Measurements from ENCODE around the gene GCLC.

Gene GCLC

GRCh38 chr6:53544470-53545308 is at the start of gene GCLC:
Gene GCLC, minus strand, starts transcription at chr6:53545101. Its CDS starts 456 bp downstream, at chr6:53544645.
- TF ChIP-seq YY1 (IDR thresholded peaks at IDR 0.05; ENCODE audit: low read depth) (peak; percentile 71), RAD21 (IDR thresholded peaks at IDR 0.05; ENCODE audit: low read depth) (peak; percentile 46; the same call in 1 of the 2 replicates), CREB1 (IDR thresholded peaks at IDR 0.05; ENCODE audit: low read depth) (0 out of 2 replicates have a peak, but pooled peaks have one; percentile 44), REST (IDR thresholded peaks at IDR 0.05; ENCODE audit: low read depth) (no peak), EP300 (IDR thresholded peaks at IDR 0.05; ENCODE audit: borderline replicate concordance) (no peak), TEAD4 (IDR thresholded peaks at IDR 0.05) (peak; percentile 24; the same call in 1 of the 2 replicates), EGR1 (IDR thresholded peaks at IDR 0.05) (peak; percentile 52; the same call in 1 of the 2 replicates), FOXM1 (IDR thresholded peaks at IDR 0.05; ENCODE audit: borderline replicate concordance, low read depth) (no peak), CEBPB (IDR thresholded peaks at IDR 0.05) (no peak), TCF12 (IDR thresholded peaks at IDR 0.05; ENCODE audit: low read depth) (no peak), ZBTB7A (IDR thresholded peaks at IDR 0.05; ENCODE audit: low read depth) (peak; percentile 38; the same call in 1 of the 2 replicates), NFIC (IDR thresholded peaks at IDR 0.05) (peak; percentile 48; the same call in 1 of the 2 replicates), USF1 (IDR thresholded peaks at IDR 0.05) (no peak; the same call in 1 of the 2 replicates), MAX (IDR thresholded peaks at IDR 0.05) (peak; percentile 90), TAF1 (IDR thresholded peaks at IDR 0.05; ENCODE audit: low read depth) (peak; percentile 77; the same call in 1 of the 2 replicates)

- TF ChIP-seq TCF12 (IDR thresholded peaks at IDR 0.05; ENCODE audit: low read depth): no peak
- TF ChIP-seq USF1 (IDR thresholded peaks at IDR 0.05): no peak
- no peak for TF ChIP-seq TAF1 (IDR thresholded peaks at IDR 0.05; ENCODE audit: low read depth)
- no peak for TF ChIP-seq ZBTB7A (IDR thresholded peaks at IDR 0.05; ENCODE audit: low read depth)
- TF ChIP-seq CEBPB (IDR thresholded peaks at IDR 0.05): no peak
- TF ChIP-seq REST (IDR thresholded peaks at IDR 0.05; ENCODE audit: low read depth): no peak
- TF ChIP-seq NFIC (IDR thresholded peaks at IDR 0.05): no peak
- TF ChIP-seq YY1 (IDR thresholded peaks at IDR 0.05; ENCODE audit: low read depth): no peak
- TF ChIP-seq RAD21 (IDR thresholded peaks at IDR 0.05; ENCODE audit: low read depth): no peak
- no peak for TF ChIP-seq CREB1 (IDR thresholded peaks at IDR 0.05; ENCODE audit: low read depth)
- no peak for TF ChIP-seq EP300 (IDR thresholded peaks at IDR 0.05; ENCODE audit: borderline replicate concordance)
- TF ChIP-seq EGR1 (IDR thresholded peaks at IDR 0.05): no peak
- no peak for TF ChIP-seq TEAD4 (IDR thresholded peaks at IDR 0.05)
- no peak for TF ChIP-seq FOXM1 (IDR thresholded peaks at IDR 0.05; ENCODE audit: borderline replicate concordance, low read depth)
- TF ChIP-seq MAX (IDR thresholded peaks at IDR 0.05): no peak
These were observed 49.7 kb upstream of the GCLC start for GRCh38 chr6:53594596-53594995.

GRCh38 chr6:53593001-53593488 is 48.1 kb upstream of the GCLC start:
- TF ChIP-seq TCF12 (IDR thresholded peaks at IDR 0.05; ENCODE audit: low read depth) (no peak), TEAD4 (IDR thresholded peaks at IDR 0.05) (no peak)

- TF ChIP-seq EP300 (IDR thresholded peaks at IDR 0.05; ENCODE audit: borderline replicate concordance): no peak
- no peak for TF ChIP-seq FOXM1 (IDR thresholded peaks at IDR 0.05; ENCODE audit: borderline replicate concordance, low read depth)
- TF ChIP-seq REST (IDR thresholded peaks at IDR 0.05; ENCODE audit: low read depth): no peak
- no peak for TF ChIP-seq CEBPB (IDR thresholded peaks at IDR 0.05)
- TF ChIP-seq ZBTB7A (IDR thresholded peaks at IDR 0.05; ENCODE audit: low read depth): no peak
- TF ChIP-seq USF1 (IDR thresholded peaks at IDR 0.05): no peak
These were observed 47.0 kb upstream of the GCLC start for GRCh38 chr6:53591873-53592272.
